ENCODE measurements around the gene GRIA4.

Gene GRIA4

DNA sequence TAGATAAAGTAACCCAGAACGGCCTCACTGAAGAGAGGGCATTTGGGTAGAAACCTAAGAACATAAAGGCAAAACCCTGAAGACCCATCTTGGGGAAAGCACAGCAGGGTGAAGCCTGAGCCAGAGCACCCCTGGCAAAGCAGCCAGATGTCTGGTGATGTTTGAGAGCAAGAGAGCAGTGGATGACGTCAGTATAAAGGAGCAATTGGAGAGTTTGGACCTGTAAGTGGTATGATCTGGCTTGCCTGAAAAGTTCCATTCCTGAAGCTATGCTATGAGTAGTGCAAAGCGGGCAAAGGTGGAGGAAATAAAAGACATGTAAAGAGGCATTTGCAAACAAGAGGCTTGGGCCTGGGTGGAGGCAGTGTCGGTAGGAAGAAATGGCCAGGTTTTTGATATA is 244.4 kb downstream of the GRIA4 start:
- no peak for DNase-seq
- Histone ChIP-seq H3K4me1 (ENCODE audit: control extremely low read depth in 1 of 4, control insufficient read depth in 4 of 4, insufficient read depth in 4 of 4, low read length in 3 of 4) (no peaks in the 10 kb centered on the region), H3K36me3 (ENCODE audit: control insufficient read depth in 4 of 4, insufficient read depth in 4 of 4, low read length in 3 of 4) (no peaks in the 10 kb centered on the region), H3K27me3 (replicated peaks in 2 of 5; ENCODE audit: control insufficient read depth in 4 of 5, insufficient read depth in 5 of 5, low read length in 4 of 5) (no peaks in the 10 kb centered on the region), H3K27ac (ENCODE audit: insufficient read depth in 1 of 2, low read depth in 1 of 2, low read length in 2 of 2, poor library complexity in 1 of 2, severe bottlenecking in 2 of 2) (no peak overlapping the region), H3K9me3 (ENCODE audit: control extremely low read depth in 1 of 5, control insufficient read depth in 4 of 5, insufficient read depth in 2 of 5, low read depth in 1 of 5, low read length in 4 of 5) (no peaks in the 10 kb centered on the region), H3K4me3 (ENCODE audit: control insufficient read depth in 1 of 7, extremely low read depth in 1 of 7, insufficient read depth in 4 of 7, low read depth in 2 of 7, low read length in 6 of 7) (no peak overlapping the region)
- CTCF ChIA-PET = interaction anchor here (2.6 kb wide), 1 partner anchor 9 kb away, joined by 11 read pairs; no protein-coding TSS in a partner anchor
- WGBS (ENCODE audit: insufficient coverage) = 98% methylated on average over 3 of the region's 4 CpGs
- POLR2A ChIA-PET = no interaction called here

DNA sequence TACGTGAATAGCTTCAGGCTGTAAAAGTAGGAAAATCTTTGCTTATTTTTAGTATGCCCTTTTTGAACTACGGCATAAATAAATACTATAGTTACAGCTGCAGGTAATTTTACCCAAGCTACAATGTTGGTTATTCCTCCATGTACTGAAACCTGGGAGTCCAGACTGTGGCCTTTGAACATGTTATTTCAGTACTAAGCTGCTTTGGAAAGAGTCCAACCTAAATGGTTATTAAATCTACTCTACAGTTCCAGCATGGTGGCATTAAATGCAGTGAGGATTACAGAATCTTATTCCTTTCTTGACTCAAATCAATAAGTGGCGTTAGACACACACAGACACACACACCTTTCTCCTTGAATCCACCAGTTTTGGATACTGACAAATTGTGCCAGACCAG is 247.1 kb downstream of the GRIA4 start:
- DNase-seq = no peak
- WGBS (ENCODE audit: insufficient coverage) = 100% methylated on average over 1 of the region's 3 CpGs
- Histone ChIP-seq H3K4me1 (ENCODE audit: control extremely low read depth in 1 of 4, control insufficient read depth in 4 of 4, insufficient read depth in 4 of 4, low read length in 3 of 4) (no peaks in the 10 kb centered on the region), H3K4me3 (ENCODE audit: control insufficient read depth in 1 of 7, extremely low read depth in 1 of 7, insufficient read depth in 4 of 7, low read depth in 2 of 7, low read length in 6 of 7) (no peak overlapping the region), H3K9me3 (ENCODE audit: control extremely low read depth in 1 of 5, control insufficient read depth in 4 of 5, insufficient read depth in 2 of 5, low read depth in 1 of 5, low read length in 4 of 5) (no peaks in the 10 kb centered on the region), H3K36me3 (ENCODE audit: control insufficient read depth in 4 of 4, insufficient read depth in 4 of 4, low read length in 3 of 4) (no peaks in the 10 kb centered on the region), H3K27me3 (replicated peaks in 2 of 5; ENCODE audit: control insufficient read depth in 4 of 5, insufficient read depth in 5 of 5, low read length in 4 of 5) (no peaks in the 10 kb centered on the region), H3K27ac (ENCODE audit: insufficient read depth in 1 of 2, low read depth in 1 of 2, low read length in 2 of 2, poor library complexity in 1 of 2, severe bottlenecking in 2 of 2) (no peak overlapping the region)
- CTCF ChIA-PET = no interaction called here
- POLR2A ChIA-PET = no interaction called here

DNA sequence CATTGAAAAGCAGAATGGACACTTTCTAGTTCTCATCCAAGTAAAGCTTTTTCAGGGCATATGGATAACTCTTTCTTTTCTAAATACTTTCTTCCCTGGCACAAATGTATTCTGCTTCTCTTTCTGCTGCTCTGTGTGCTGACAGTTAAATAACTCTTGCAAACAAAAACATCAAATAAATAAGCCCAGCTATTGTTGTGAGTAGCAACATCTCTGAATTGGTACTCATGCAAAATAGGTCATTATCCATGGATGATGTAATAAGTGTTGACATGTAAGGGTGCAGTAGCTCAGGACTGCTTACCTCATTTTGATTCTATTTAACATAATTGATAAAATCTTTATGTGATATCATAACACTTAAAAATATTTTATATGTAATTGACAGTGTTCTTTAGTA is 247.9 kb downstream of the GRIA4 start:
- H3K27me3 ChIP-seq (replicated peaks in 2 of 5; ENCODE audit: control insufficient read depth in 4 of 5, insufficient read depth in 5 of 5, low read length in 4 of 5) = no peaks in the 10 kb centered on the region
- H3K4me3 ChIP-seq (ENCODE audit: control insufficient read depth in 1 of 7, extremely low read depth in 1 of 7, insufficient read depth in 4 of 7, low read depth in 2 of 7, low read length in 6 of 7) = no peak overlapping the region
- ChIA-PET CTCF (interaction anchor here (1.1 kb wide), 1 partner anchor 8 kb away, joined by 3 read pairs; no protein-coding TSS in a partner anchor), POLR2A (no interaction called here)
- H3K36me3 ChIP-seq (ENCODE audit: control insufficient read depth in 4 of 4, insufficient read depth in 4 of 4, low read length in 3 of 4) = no peaks in the 10 kb centered on the region
- no peak overlapping the region for H3K27ac ChIP-seq (ENCODE audit: insufficient read depth in 1 of 2, low read depth in 1 of 2, low read length in 2 of 2, poor library complexity in 1 of 2, severe bottlenecking in 2 of 2)
- no peaks in the 10 kb centered on the region for H3K4me1 ChIP-seq (ENCODE audit: control extremely low read depth in 1 of 4, control insufficient read depth in 4 of 4, insufficient read depth in 4 of 4, low read length in 3 of 4)
- DNase-seq = no peak
- no peaks in the 10 kb centered on the region for H3K9me3 ChIP-seq (ENCODE audit: control extremely low read depth in 1 of 5, control insufficient read depth in 4 of 5, insufficient read depth in 2 of 5, low read depth in 1 of 5, low read length in 4 of 5)

DNA sequence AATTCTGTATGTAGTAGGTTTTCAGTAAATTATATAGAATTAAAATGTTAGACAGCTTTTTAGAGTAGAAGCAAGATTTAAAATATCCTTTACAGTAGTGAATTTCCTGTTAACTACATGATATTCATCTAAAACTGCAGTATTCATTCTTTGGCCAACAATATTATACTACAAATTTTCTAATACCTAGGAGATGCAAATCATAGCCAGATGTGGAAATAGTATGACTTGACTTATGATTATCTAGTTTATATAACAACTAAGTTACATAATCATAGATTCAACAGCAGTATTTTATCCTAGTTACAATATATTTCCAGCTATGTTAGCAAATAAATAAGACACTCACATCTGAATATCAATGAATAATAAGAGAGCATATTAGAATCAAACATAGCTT is 249.0 kb downstream of the GRIA4 start:
- no peaks in the 10 kb centered on the region for H3K4me1 ChIP-seq (ENCODE audit: control extremely low read depth in 1 of 4, control insufficient read depth in 4 of 4, insufficient read depth in 4 of 4, low read length in 3 of 4)
- no peaks in the 10 kb centered on the region for H3K36me3 ChIP-seq (ENCODE audit: control insufficient read depth in 4 of 4, insufficient read depth in 4 of 4, low read length in 3 of 4)
- no peak overlapping the region for H3K4me3 ChIP-seq (ENCODE audit: control insufficient read depth in 1 of 7, extremely low read depth in 1 of 7, insufficient read depth in 4 of 7, low read depth in 2 of 7, low read length in 6 of 7)
- no peaks in the 10 kb centered on the region for H3K27me3 ChIP-seq (replicated peaks in 2 of 5; ENCODE audit: control insufficient read depth in 4 of 5, insufficient read depth in 5 of 5, low read length in 4 of 5)
- no peaks in the 10 kb centered on the region for H3K9me3 ChIP-seq (ENCODE audit: control extremely low read depth in 1 of 5, control insufficient read depth in 4 of 5, insufficient read depth in 2 of 5, low read depth in 1 of 5, low read length in 4 of 5)
- H3K27ac ChIP-seq (ENCODE audit: insufficient read depth in 1 of 2, low read depth in 1 of 2, low read length in 2 of 2, poor library complexity in 1 of 2, severe bottlenecking in 2 of 2) = no peak overlapping the region
- DNase-seq = no peak
- CTCF ChIA-PET = no interaction called here
- POLR2A ChIA-PET = no interaction called here

DNA sequence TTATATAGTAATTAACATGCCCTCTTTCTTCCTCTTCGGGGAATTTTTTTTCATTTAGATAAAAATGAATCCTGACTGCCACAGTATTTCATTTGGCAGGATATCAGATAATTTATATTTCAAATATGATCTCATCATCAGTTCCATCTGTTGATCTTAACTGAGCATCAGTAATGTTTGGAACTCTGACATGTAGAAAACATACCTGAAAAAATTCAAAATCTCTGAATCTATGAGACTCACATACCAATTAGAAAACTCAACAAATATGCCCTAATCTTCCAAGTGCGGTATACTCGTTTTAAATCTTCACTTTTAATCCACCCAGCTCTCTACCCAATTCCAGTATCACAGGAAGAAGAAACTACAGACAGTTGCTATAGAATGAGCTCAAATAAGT is 250.2 kb downstream of the GRIA4 start:
- no CpG with 5 or more reads among the region's 3 CpGs for WGBS (ENCODE audit: insufficient coverage)

DNA sequence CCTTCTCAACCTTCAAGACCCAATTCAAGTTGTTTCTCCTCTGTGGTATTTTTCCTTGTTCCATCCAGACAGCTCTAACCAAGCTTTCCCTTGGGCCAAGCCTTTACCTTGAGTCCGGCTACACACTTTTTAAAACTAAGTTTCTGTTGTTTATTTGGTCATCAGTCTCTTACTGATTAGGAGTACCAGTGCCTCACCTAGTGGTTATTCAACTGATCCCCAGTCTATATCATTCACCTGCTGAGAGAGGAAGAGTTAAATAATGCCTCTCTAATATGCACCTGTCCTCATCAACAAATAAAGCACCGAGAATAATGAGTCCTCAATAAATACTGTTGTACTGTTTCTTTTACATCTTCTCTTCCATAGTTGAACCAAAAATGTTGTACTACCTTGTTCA is 251.4 kb downstream of the GRIA4 start:
- ChIA-PET CTCF (no interaction called here), POLR2A (no interaction called here)
- H3K27me3 ChIP-seq (replicated peaks in 2 of 5; ENCODE audit: control insufficient read depth in 4 of 5, insufficient read depth in 5 of 5, low read length in 4 of 5) = no peaks in the 10 kb centered on the region
- no CpG with 5 or more reads among the region's 2 CpGs for WGBS (ENCODE audit: insufficient coverage)
- H3K4me1 ChIP-seq (ENCODE audit: control extremely low read depth in 1 of 4, control insufficient read depth in 4 of 4, insufficient read depth in 4 of 4, low read length in 3 of 4) = no peaks in the 10 kb centered on the region
- no peak overlapping the region for H3K27ac ChIP-seq (ENCODE audit: insufficient read depth in 1 of 2, low read depth in 1 of 2, low read length in 2 of 2, poor library complexity in 1 of 2, severe bottlenecking in 2 of 2)
- H3K36me3 ChIP-seq (ENCODE audit: control insufficient read depth in 4 of 4, insufficient read depth in 4 of 4, low read length in 3 of 4) = no peaks in the 10 kb centered on the region
- H3K9me3 ChIP-seq (ENCODE audit: control extremely low read depth in 1 of 5, control insufficient read depth in 4 of 5, insufficient read depth in 2 of 5, low read depth in 1 of 5, low read length in 4 of 5) = no peaks in the 10 kb centered on the region
- no peak for DNase-seq
- H3K4me3 ChIP-seq (ENCODE audit: control insufficient read depth in 1 of 7, extremely low read depth in 1 of 7, insufficient read depth in 4 of 7, low read depth in 2 of 7, low read length in 6 of 7) = no peak overlapping the region

More for the DNA sequence above, 250.2 kb downstream of the GRIA4 start:
- ChIA-PET CTCF (no interaction called here), POLR2A (no interaction called here)
- Histone ChIP-seq H3K36me3 (ENCODE audit: control insufficient read depth in 4 of 4, insufficient read depth in 4 of 4, low read length in 3 of 4) (no peaks in the 10 kb centered on the region), H3K27ac (ENCODE audit: insufficient read depth in 1 of 2, low read depth in 1 of 2, low read length in 2 of 2, poor library complexity in 1 of 2, severe bottlenecking in 2 of 2) (no peak overlapping the region), H3K9me3 (ENCODE audit: control extremely low read depth in 1 of 5, control insufficient read depth in 4 of 5, insufficient read depth in 2 of 5, low read depth in 1 of 5, low read length in 4 of 5) (no peaks in the 10 kb centered on the region), H3K4me3 (ENCODE audit: control insufficient read depth in 1 of 7, extremely low read depth in 1 of 7, insufficient read depth in 4 of 7, low read depth in 2 of 7, low read length in 6 of 7) (no peak overlapping the region), H3K27me3 (replicated peaks in 2 of 5; ENCODE audit: control insufficient read depth in 4 of 5, insufficient read depth in 5 of 5, low read length in 4 of 5) (no peaks in the 10 kb centered on the region), H3K4me1 (ENCODE audit: control extremely low read depth in 1 of 4, control insufficient read depth in 4 of 4, insufficient read depth in 4 of 4, low read length in 3 of 4) (no peaks in the 10 kb centered on the region)
- no peak for DNase-seq

DNA sequence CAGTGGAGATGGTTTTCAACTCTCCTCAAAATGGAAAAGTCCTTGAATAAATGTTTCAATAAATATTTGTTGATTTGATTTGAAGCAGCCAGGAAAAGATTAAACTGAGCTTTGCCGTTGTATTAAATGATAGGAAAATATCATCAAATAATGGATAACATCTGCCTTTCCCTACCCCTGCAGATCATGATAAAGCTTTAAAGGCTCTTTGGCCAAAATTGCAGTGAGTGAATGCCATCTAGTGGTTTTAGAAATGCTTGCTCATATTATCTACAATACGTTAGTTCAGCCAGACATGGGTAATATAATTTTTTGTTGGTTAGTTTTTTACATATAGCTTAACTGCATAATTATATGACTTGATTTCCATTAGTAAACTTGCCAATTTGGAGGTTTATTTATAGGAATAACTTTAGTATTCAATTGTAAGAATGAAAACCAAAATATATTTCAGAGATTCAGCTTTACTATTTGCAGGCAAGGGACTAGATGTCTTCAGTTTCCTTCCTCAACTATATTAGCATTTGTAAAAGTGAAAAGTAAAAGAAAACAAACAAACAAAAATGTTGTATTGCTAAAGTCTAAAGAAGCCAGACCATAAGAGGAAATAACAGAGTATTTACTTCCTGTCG is 253.0 kb downstream of the GRIA4 start:
- no peaks in the 10 kb centered on the region for H3K36me3 ChIP-seq (ENCODE audit: control insufficient read depth in 4 of 4, insufficient read depth in 4 of 4, low read length in 3 of 4)
- DNase-seq = peak; percentile 49 to 71 (median 61)
- no peaks in the 10 kb centered on the region for H3K27me3 ChIP-seq (replicated peaks in 2 of 5; ENCODE audit: control insufficient read depth in 4 of 5, insufficient read depth in 5 of 5, low read length in 4 of 5)
- no CpG with 5 or more reads among the region's 3 CpGs for WGBS (ENCODE audit: insufficient coverage)
- POLR2A ChIA-PET = no interaction called here
- CTCF ChIA-PET = interaction anchor here (1.3 to 2.6 kb wide), 11 partner anchors 9 to 1698 kb away, joined by 4 to 11 read pairs (median 5); partner anchors contain the start of gene PDGFD
- no peak overlapping the region for H3K4me3 ChIP-seq (ENCODE audit: control insufficient read depth in 1 of 7, extremely low read depth in 1 of 7, insufficient read depth in 4 of 7, low read depth in 2 of 7, low read length in 6 of 7)
- no peaks in the 10 kb centered on the region for H3K4me1 ChIP-seq (ENCODE audit: control extremely low read depth in 1 of 4, control insufficient read depth in 4 of 4, insufficient read depth in 4 of 4, low read length in 3 of 4)
- no peak overlapping the region for H3K27ac ChIP-seq (ENCODE audit: insufficient read depth in 1 of 2, low read depth in 1 of 2, low read length in 2 of 2, poor library complexity in 1 of 2, severe bottlenecking in 2 of 2)
- no peaks in the 10 kb centered on the region for H3K9me3 ChIP-seq (ENCODE audit: control extremely low read depth in 1 of 5, control insufficient read depth in 4 of 5, insufficient read depth in 2 of 5, low read depth in 1 of 5, low read length in 4 of 5)
